Central memory CD8-positive, alpha-beta T cell (primary cell): ENCODE data around the gene SNUPN.

ENCODE experiments used
- ATAC-seq: fragments of 150-1000 bp; cut with Tn5 transposase; replicated peaks from 2 replicates; pipeline ENCODE4 v1.10.0; 2022; ENCODE audit warnings: mild to moderate bottlenecking, moderate FRiP score, moderate number of reproducible peaks; ENCODE audit not compliant: poor library complexity, severe bottlenecking; ENCODE audit errors: extremely low read depth
- DNase-seq, 2 donors: peaks; one replicate each; pipeline ENCODE4 v3.0.0; 2021; ENCODE audit warnings: low spot score in 2 of 2
- H3K27ac Mint-ChIP-seq: one replicate; pipeline ENCODE4 v1.8.0; 2022; ENCODE audit warnings: low read depth, mild to moderate bottlenecking, moderate library complexity, mixed read lengths
- H3K27me3 Mint-ChIP-seq: one replicate; pipeline ENCODE4 v1.8.0; 2022; ENCODE audit warnings: mixed read lengths
- H3K36me3 Mint-ChIP-seq: one replicate; pipeline ENCODE4 v1.8.0; 2022; ENCODE audit warnings: mild to moderate bottlenecking, moderate library complexity, mixed read lengths; ENCODE audit not compliant: insufficient read depth
- H3K4me1 Mint-ChIP-seq: one replicate; pipeline ENCODE4 v1.8.0; 2022; ENCODE audit warnings: mixed read lengths
- H3K4me3 Mint-ChIP-seq: one replicate; pipeline ENCODE4 v1.8.0; 2022; ENCODE audit warnings: mild to moderate bottlenecking, moderate library complexity, mixed read lengths
- H3K9me3 Mint-ChIP-seq: one replicate; pipeline ENCODE4 v1.8.0; 2022; ENCODE audit warnings: mixed read lengths

The SNUPN gene

DNA sequence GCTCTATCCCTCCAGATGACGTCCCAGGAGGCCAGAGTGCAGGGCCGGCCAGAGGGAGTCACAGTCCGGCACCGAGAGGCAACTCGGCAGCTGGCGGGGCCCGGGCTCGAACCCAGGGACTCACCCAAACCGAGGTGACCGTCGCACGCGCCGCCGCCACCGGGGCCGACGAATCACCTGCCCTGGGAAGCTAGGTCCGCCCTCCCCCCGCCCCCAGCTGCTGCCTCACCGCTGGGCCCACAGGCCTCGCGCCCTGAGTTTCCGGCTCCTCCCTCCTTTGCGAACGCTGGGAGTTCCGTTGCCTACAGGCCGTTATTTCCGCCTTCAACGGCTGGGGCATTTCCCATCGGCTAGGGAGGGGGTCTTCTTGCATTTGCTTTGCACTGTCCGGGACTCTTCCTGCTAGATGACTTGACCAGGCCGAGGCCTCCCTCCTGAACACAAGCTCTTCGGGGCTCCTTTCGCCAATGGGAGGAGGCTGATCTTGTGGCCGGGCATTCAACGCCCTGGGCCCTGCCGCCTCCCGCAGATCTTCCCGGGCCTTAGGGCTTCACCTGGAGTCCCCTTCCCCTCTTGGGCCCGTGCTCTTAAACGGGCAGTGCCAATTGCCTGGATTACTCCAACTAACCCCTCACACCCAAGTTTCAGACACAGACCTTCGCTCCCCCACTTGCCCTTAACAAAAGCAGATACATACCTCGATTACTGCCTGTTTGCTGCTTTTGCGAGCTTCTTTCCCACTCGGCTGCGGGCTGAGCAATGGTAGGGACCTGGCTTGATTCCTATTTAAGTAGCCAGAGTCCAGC lies at the start of gene SNUPN:
Gene SNUPN, minus strand, starts transcription at position 184 of the 806 bp plus-strand sequence. CDS start 4,674 bp downstream, outside the sequence.
- DNase-seq = peak; percentile 70 to 82
- H3K27me3 Mint-ChIP-seq = no peaks in the 10 kb centered on the region
- H3K27ac Mint-ChIP-seq = peak within 1 kb of the TSS; percentile 92
- peaks cover 16% of the 10 kb centered on the region for H3K36me3 Mint-ChIP-seq
- peak; percentile 92 for ATAC-seq
- peak within 1 kb of the TSS; percentile 82 for H3K4me3 Mint-ChIP-seq
- H3K9me3 Mint-ChIP-seq = no peaks in the 10 kb centered on the region
- peaks cover 16% of the 10 kb centered on the region for H3K4me1 Mint-ChIP-seq

- H3K27ac Mint-ChIP-seq = no peak overlapping the region
- ATAC-seq (no peak), DNase-seq (no peak)
- no peaks in the 10 kb centered on the region for H3K27me3 Mint-ChIP-seq
- no peaks in the 10 kb centered on the region for H3K4me1 Mint-ChIP-seq
- H3K36me3 Mint-ChIP-seq = peaks cover 3% of the 10 kb centered on the region
- H3K9me3 Mint-ChIP-seq = no peaks in the 10 kb centered on the region
- H3K4me3 Mint-ChIP-seq = no peak overlapping the region
Measured at GRCh38 chr15:75674366-75674765, 48.8 kb upstream of the SNUPN start.

DNA sequence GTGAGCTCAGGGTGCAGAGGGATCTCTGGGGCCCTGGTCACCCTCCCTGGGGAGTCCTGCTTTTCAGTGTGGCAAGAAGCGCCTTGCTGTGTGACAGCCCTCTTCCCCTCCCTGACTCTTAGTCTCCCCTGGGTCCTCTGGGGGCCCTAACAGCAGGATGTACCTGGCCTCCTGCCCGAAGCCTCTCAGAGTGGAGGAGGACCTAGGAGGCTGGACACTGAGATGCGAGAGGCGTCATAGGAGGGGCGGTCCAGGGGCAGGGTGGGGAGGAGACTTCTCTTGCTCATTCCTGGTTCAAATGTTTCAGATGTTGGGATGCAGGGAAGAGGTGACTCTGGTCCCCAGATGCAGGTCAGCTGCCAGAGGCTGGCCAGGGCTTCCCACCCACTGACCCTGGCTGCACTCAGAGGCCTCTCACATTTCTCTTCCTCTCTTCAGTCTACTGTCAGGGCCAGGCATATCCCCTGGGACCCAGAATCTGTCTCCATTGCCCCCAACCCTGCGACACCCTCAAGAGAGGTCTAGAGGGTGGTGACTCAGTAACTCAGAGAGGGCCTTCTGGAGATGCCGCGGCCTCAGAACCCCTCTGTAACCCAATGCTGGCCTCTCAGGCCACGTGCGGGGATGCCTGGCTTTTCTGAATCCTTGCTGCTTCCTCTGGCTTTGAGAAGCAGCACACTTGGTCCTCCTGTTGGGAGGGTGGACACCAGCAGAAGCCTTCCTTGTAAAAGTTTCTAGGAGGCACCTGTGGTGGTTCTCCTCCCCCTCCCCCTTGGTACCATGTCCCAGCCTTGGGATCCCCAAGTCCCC lies 48.1 kb upstream of the SNUPN start:
- H3K9me3 Mint-ChIP-seq = no peaks in the 10 kb centered on the region
- no peak overlapping the region for H3K4me3 Mint-ChIP-seq
- no peak for ATAC-seq
- H3K27ac Mint-ChIP-seq = no peak overlapping the region
- H3K36me3 Mint-ChIP-seq = peaks cover 3% of the 10 kb centered on the region
- no peaks in the 10 kb centered on the region for H3K27me3 Mint-ChIP-seq
- no peaks in the 10 kb centered on the region for H3K4me1 Mint-ChIP-seq
- no peak for DNase-seq

GRCh38 chr15:75672646-75673425 lies 47.3 kb upstream of the SNUPN start:
- Mint-ChIP-seq H3K4me1 (no peaks in the 10 kb centered on the region), H3K27me3 (no peaks in the 10 kb centered on the region), H3K4me3 (no peak overlapping the region), H3K27ac (no peak overlapping the region), H3K9me3 (no peaks in the 10 kb centered on the region), H3K36me3 (peaks cover 3% of the 10 kb centered on the region)
- DNase-seq (no peak), ATAC-seq (no peak)

DNA sequence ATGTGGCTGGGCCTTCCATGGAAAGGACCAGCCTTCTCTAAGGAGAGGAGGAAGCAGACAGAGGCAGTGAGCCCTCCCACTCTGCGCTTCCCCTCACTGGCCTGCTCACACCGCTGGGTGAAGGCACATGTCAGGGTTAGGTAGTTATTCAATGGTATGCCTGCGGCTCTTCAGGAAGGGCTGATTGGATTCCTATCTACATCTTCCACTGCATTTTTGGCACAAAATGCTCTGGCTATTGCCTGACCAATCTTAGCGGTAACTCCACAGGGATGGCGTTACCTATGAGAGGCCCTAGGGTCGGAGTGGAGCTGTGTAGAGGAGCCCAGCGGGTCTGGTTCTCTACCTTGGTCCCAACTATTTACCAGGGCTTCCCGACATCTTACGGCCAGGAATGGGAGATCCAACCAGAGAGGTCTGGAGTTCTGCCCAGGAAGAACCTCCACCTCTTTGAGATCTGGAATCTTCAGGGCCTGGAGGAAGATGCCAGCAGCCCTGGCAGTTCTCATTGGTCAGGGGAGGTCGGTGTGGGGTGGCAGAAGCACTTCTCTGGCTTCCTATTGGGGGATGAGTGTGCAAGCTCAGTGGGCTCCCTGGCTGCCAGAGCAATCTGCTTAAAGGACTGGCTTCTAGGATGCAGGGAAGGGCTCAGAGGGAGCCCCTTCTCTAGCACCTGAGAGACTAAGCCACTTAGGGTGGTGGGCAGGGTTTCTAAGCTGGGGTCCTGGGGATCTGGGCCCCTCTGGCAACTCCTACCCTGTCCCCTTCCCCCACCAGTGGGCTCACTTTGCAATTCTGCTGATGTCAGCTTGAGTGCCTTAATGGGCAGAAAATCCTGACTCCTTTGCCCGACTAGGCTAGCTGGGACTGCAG lies 46.4 kb upstream of the SNUPN start:
- Mint-ChIP-seq H3K27ac (no peak overlapping the region), H3K27me3 (no peaks in the 10 kb centered on the region), H3K9me3 (no peaks in the 10 kb centered on the region), H3K36me3 (peaks cover 3% of the 10 kb centered on the region), H3K4me1 (no peaks in the 10 kb centered on the region), H3K4me3 (no peak overlapping the region)
- DNase-seq (no peak), ATAC-seq (no peak)

DNA sequence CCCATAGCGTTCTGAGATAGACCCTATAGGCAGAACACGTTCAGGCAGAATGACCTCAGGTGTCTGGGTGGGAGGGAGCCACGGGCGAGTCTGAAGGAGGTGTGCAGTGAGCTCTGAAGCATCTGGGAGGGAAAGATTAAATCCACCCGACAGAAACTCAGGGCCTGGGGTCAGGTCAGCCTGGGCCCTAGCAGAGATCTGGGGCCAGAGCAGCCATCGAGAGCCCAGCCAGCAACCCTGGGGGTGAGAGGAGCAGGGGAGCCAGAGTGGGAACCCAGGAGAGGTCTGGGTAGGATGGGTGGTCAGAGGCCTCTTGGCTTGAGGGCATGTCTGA lies 44.3 kb upstream of the SNUPN start:
- no peaks in the 10 kb centered on the region for H3K4me1 Mint-ChIP-seq
- peaks cover 5% of the 10 kb centered on the region for H3K36me3 Mint-ChIP-seq
- no peak overlapping the region for H3K4me3 Mint-ChIP-seq
- DNase-seq (no peak), ATAC-seq (no peak)
- no peaks in the 10 kb centered on the region for H3K27me3 Mint-ChIP-seq
- no peak overlapping the region for H3K27ac Mint-ChIP-seq
- H3K9me3 Mint-ChIP-seq = no peaks in the 10 kb centered on the region

- Mint-ChIP-seq H3K4me3 (no peak overlapping the region), H3K27me3 (no peaks in the 10 kb centered on the region), H3K36me3 (peaks cover 5% of the 10 kb centered on the region), H3K9me3 (no peaks in the 10 kb centered on the region), H3K4me1 (no peaks in the 10 kb centered on the region), H3K27ac (no peak overlapping the region)
- DNase-seq = no peak
- no peak for ATAC-seq
Measured at GRCh38 chr15:75669191-75669878, 43.8 kb upstream of the SNUPN start.

DNA sequence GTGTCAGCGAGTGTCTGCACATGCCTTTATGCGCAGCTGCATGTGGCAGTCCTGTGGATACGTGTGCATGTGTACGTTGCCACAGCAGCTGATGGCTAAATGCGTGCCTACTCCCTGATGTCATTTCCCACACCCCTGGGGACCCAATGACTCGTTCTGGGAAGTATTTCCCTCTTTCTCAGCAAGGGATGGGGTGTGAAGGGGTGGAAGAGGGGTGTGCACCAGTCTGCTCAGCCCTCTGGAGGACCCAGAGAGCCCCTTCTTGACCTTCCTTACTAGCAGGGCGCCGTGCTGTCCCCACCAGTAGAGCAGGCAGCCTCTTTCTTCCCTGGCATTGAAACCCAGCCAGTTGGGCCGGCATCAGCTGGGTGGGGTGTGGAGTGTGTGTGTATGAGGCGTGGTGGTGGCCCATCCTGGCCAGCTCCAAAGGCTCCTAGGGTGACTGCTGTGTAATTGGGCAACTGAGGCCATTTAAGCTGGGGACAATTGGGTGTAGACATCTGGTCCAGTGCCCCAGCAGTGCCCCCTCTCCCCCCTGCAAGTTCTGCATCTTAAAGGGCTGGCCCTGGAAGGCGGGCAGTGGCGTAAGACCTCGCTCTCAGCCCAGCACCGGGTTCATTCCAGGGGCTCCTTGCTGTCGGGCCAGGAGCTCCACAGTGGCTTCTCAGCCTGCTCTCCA lies 41.4 kb upstream of the SNUPN start:
- Mint-ChIP-seq H3K9me3 (no peaks in the 10 kb centered on the region), H3K36me3 (peaks cover 5% of the 10 kb centered on the region), H3K4me3 (no peak overlapping the region), H3K27ac (no peak overlapping the region), H3K4me1 (no peaks in the 10 kb centered on the region), H3K27me3 (no peaks in the 10 kb centered on the region)
- DNase-seq (no peak), ATAC-seq (no peak)

DNA sequence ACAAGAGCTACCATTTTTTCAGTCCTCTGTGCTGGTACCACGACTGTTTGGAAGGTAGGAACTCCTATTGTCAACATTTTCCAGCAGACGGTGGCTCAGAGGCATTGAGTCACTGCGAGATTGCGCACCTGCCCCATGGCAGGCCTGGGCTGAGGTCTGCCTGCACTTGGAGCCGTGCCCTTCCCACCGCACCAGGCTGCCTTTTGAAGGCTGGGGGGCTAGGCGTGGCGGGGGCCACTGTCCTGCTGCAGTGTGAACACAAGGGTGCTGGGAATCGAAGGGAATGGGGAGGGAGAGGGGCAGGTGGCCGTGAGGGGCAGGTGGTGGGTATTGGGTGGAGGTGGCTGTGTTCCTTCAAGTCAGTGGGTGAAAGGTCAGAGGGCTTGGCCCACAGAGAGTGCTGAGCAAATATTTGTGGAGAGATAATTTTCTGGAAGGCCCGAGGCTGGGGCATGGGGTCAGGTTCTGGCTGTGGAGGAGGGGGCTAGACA lies 38.5 kb upstream of the SNUPN start:
- DNase-seq = no peak
- no peaks in the 10 kb centered on the region for H3K9me3 Mint-ChIP-seq
- H3K36me3 Mint-ChIP-seq = peaks cover 3% of the 10 kb centered on the region
- no peaks in the 10 kb centered on the region for H3K27me3 Mint-ChIP-seq
- H3K4me3 Mint-ChIP-seq = no peak overlapping the region
- no peak for ATAC-seq
- H3K27ac Mint-ChIP-seq = no peak overlapping the region
- H3K4me1 Mint-ChIP-seq = no peaks in the 10 kb centered on the region

DNA sequence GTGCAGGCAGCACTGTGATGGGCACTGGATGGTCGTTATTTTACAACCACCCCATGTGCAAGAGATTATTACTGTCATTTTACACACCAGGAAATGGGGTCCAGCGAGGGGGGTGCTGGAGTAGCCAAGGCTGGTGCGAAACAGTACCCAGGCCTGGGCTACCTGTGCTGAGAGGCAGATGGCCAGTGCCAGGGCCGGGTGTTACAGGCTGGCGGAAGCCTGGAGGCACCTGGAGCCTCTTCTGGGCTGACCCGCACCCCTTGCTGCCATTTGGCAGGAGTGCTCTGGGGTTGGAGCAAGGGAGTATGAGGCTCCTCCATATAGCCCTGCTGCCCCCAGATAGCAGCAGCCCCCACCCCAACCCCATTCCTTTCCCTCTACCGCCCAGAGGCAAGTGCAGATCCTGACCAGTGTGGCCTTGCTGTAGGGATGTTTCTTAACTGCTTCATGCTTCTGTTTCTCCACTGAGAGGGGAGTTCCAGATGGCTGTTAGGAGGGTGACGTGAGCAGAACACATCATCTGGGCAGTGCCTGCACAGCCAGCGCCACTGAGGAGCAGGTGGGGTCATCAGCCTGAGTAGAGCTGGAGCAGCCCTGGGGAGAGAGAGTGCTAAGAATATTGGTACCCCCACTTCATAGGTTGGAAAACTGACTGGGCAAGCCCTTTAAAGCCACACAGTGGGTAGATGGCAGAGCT lies 37.4 kb upstream of the SNUPN start:
- DNase-seq = no peak
- H3K9me3 Mint-ChIP-seq = no peaks in the 10 kb centered on the region
- H3K36me3 Mint-ChIP-seq = peaks cover 3% of the 10 kb centered on the region
- H3K27ac Mint-ChIP-seq = no peak overlapping the region
- no peaks in the 10 kb centered on the region for H3K4me1 Mint-ChIP-seq
- no peak overlapping the region for H3K4me3 Mint-ChIP-seq
- no peak for ATAC-seq
- no peaks in the 10 kb centered on the region for H3K27me3 Mint-ChIP-seq

GRCh38 chr15:75661756-75662140 lies 36.2 kb upstream of the SNUPN start:
- Mint-ChIP-seq H3K4me1 (no peaks in the 10 kb centered on the region), H3K36me3 (peaks cover 3% of the 10 kb centered on the region), H3K9me3 (no peaks in the 10 kb centered on the region), H3K27me3 (no peaks in the 10 kb centered on the region), H3K27ac (no peak overlapping the region), H3K4me3 (no peak overlapping the region)
- no peak for ATAC-seq
- DNase-seq = no peak
